Common myeloid progenitor, CD34-positive (primary cell): Measurements from ENCODE around the gene HEXD.
"Not testable (repeated sequence)": the region's sequence is repeated elsewhere in the genome, so short reads cannot be mapped to it uniquely, and the experiment has no call there.

Experiments used
- CTCF ChIA-PET: fragments of 350-600 bp; sonication (Branson Sonifier 250); formaldehyde crosslinking; loops from one replicate; lab custom pipeline; 2021; ENCODE audit warnings: antibody characterized with exemption; lab: Charles Lee
- POLR2A ChIA-PET: fragments of 350-600 bp; sonication (Branson Sonifier 250); formaldehyde crosslinking; loops from one replicate; lab custom pipeline; 2021; ENCODE audit warnings: antibody characterized with exemption; lab: Charles Lee
- DNase-seq, 3 donors: peaks; one replicate each; pipeline versions ENCODE4 v3.0.0 to v3.0.0-alpha.2; 2013
- H3K27ac ChIP-seq, 2 experiments: 1 replicate in 1 of 2; 2 replicates in 1 of 2; pipeline ENCODE4 v1.7.0; 2013; ENCODE audit warnings: inconsistent platforms in 2 of 2, low read length in 2 of 2, mild to moderate bottlenecking in 2 of 2, low read depth in 1 of 2, moderate library complexity in 1 of 2; ENCODE audit not compliant: severe bottlenecking in 2 of 2, insufficient read depth in 1 of 2, poor library complexity in 1 of 2
- H3K27me3 ChIP-seq, 5 experiments: replicated peaks in 2 of 5; 1 replicate in 3 of 5; 2 replicates in 2 of 5; pipeline versions ENCODE4 v1.6.1 to v1.7.0; 2013; ENCODE audit warnings: low read length in 4 of 5, mild to moderate bottlenecking in 2 of 5, moderate library complexity in 2 of 5, inconsistent platforms in 1 of 5; ENCODE audit not compliant: insufficient read depth in 5 of 5, control insufficient read depth in 4 of 5
- H3K36me3 ChIP-seq, 4 experiments: 1 replicate in 2 of 4; 2 replicates in 2 of 4; pipeline versions ENCODE4 v1.6.1 to v1.7.0; 2013; ENCODE audit warnings: low read length in 3 of 4, control low read depth in 1 of 4, mild to moderate bottlenecking in 1 of 4; ENCODE audit not compliant: control insufficient read depth in 4 of 4, insufficient read depth in 4 of 4
- H3K4me1 ChIP-seq, 4 experiments: 1 replicate in 3 of 4; 2 replicates in 1 of 4; pipeline versions ENCODE4 v1.6.1 to v1.7.1; 2013; ENCODE audit warnings: low read length in 3 of 4, mild to moderate bottlenecking in 3 of 4, control low read depth in 1 of 4, inconsistent platforms in 1 of 4, moderate library complexity in 1 of 4; ENCODE audit not compliant: control insufficient read depth in 4 of 4, insufficient read depth in 4 of 4; ENCODE audit errors: control extremely low read depth in 1 of 4
- H3K4me3 ChIP-seq, 7 experiments: 1 replicate in 4 of 7; 2 replicates in 3 of 7; pipeline versions ENCODE4 v1.5.1 to v1.7.0; 2013; ENCODE audit warnings: mild to moderate bottlenecking in 7 of 7, low read length in 6 of 7, moderate library complexity in 6 of 7, inconsistent platforms in 2 of 7, low read depth in 2 of 7, control low read depth in 1 of 7; ENCODE audit not compliant: insufficient read depth in 4 of 7, control insufficient read depth in 1 of 7; ENCODE audit errors: extremely low read depth in 1 of 7
- H3K9me3 ChIP-seq, 5 experiments: 1 replicate in 4 of 5; 2 replicates in 1 of 5; pipeline versions ENCODE4 v1.6.1 to v1.7.1; 2013; ENCODE audit warnings: low read length in 4 of 5, mild to moderate bottlenecking in 2 of 5, inconsistent platforms in 1 of 5, low read depth in 1 of 5, moderate library complexity in 1 of 5; ENCODE audit not compliant: control insufficient read depth in 4 of 5, insufficient read depth in 2 of 5; ENCODE audit errors: control extremely low read depth in 1 of 5
- WGBS: methylation state at CpG from one replicate; pipeline ENCODE4 v1.1.5; 2013; ENCODE audit not compliant: insufficient coverage; 5-methylcytosine and 5-hydroxymethylcytosine counted together

Gene HEXD

DNA sequence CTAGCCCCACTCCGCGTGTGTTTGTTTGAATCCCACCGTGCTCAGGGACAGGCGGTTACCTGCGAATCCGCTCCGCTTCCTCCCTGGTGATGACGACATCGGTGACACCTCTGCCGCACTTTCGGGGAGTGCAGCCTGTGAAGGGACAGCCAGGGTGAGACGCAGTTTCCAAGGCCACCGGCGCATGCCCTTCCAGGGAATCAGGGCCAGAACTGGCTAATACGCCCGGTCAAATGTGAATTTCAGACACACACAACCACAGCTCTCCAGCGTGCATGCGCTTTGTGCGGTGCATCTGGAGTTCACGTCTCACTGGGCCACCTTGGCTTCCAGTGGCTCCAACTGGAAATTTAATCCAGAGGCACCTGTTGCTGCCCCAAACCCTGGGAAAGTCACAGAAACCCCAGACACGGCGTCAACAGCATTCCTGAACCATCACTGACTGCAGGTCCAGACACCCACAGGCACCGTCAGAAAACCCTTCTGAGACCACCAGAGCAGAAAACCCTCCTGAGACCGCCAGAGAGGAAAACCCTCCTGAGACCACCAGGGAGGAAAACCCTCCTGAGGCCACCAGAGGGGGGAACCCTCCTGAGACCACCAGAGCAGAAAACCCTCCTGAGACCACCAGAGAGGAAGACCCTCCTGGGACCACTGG is 6.6 kb upstream of the HEXD start:
- no peaks in the 10 kb centered on the region for H3K9me3 ChIP-seq
- H3K4me3 ChIP-seq, result no peak overlapping the region
- H3K4me1 ChIP-seq, result peaks cover 0 to 14% (median 10%) of the 10 kb centered on the region in 4 experiments
- DNase-seq, result no peak
- no peak overlapping the region for H3K27ac ChIP-seq
- no peaks in the 10 kb centered on the region for H3K27me3 ChIP-seq
- ChIA-PET POLR2A (no interaction called here), CTCF (interaction anchor here (0.7 to 2.3 kb wide), 4 partner anchors 11 to 170 kb away, joined by 3 to 9 read pairs (median 4); no protein-coding TSS in a partner anchor)
- WGBS, result 95% methylated on average over 22 of the region's 24 CpGs
- H3K36me3 ChIP-seq, result peaks cover 7 to 18% (median 9%) of the 10 kb centered on the region in 4 experiments

DNA sequence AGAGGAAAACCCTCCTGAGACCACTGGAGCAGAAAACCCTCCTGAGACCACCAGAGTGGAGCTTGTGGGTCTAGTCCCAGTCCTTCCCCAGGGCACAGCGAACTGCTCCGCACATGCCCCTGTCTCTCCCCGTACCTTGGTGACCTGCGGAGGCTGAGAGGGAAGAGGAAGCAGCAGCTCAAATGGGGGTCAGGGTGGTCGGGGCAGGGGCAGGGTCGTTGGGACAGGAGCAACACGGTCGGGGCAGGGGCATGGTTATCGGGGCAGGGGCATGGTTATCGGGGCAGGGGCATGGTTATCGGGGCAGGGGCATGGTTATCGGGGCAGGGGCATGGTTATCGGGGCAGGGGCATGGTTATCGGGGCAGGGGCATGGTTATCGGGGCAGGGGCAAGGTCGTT is 6.1 kb upstream of the HEXD start:
- Histone ChIP-seq H3K4me1 (peaks cover 0 to 14% (median 9%) of the 10 kb centered on the region in 4 experiments), H3K36me3 (peaks cover 7 to 18% (median 9%) of the 10 kb centered on the region in 4 experiments)
- H3K4me3 ChIP-seq, H3K27me3 ChIP-seq, POLR2A ChIA-PET, CTCF ChIA-PET, H3K9me3 ChIP-seq, DNase-seq, H3K27ac ChIP-seq: not testable (repeated sequence)
- 97% methylated on average over 7 of the region's 16 CpGs for WGBS

GRCh38 chr17:82412535-82413520 is 5.3 kb upstream of the HEXD start:
- Histone ChIP-seq H3K27ac (no peak overlapping the region), H3K4me3 (no peak overlapping the region), H3K4me1 (peaks cover 3 to 11% (median 7%) of the 10 kb centered on the region in 4 experiments), H3K27me3 (no peaks in the 10 kb centered on the region), H3K9me3 (no peaks in the 10 kb centered on the region), H3K36me3 (peaks cover 7 to 18% (median 9%) of the 10 kb centered on the region in 4 experiments)
- WGBS, result 93% methylated on average over 21 of the region's 29 CpGs
- ChIA-PET POLR2A (no interaction called here), CTCF (interaction anchor here (0.6 to 2.7 kb wide), 6 partner anchors 11 to 62 kb away, joined by 3 to 9 read pairs (median 4); partner anchors contain the start of gene UTS2R)
- DNase-seq, result no peak

DNA sequence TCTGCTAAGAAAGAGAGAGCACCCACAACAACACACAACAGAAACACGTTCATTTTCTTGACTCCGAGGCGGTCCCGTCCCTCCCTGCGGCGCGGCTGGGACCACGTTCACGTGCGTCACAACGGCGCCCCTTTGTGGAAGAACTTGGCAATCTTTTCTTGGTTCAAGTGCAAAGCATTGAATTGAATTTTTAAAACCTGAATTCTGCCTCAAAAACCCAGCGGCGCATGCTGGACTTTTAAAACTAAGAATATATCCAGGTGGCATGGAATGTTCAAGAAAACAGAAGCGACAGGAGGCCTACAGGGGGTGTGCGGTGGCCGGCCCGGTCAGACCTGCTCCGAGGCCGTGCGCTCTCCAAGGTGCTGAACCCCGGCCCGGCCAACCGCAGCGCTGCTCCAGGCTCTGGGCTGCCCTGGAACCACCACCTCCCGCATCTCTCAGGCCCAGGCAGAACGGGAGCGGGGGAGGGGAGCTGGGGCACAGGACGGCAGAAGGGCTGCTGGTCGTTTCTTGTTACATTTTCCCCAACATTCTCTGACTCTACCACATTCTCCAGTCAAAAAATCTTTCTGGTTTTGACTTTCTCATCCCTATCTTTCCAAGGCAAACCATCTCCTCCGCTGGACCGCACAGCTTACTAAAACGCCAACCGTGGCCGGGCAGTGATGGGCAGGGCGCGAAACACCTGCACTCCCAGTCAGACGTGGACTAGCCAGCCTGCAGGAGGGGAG is 3.4 kb upstream of the HEXD start:
- 22% methylated on average over 32 of the region's 38 CpGs for WGBS
- DNase-seq, result peak; percentile 75 to 87 (median 84)
- POLR2A ChIA-PET, result no interaction called here
- H3K4me3 ChIP-seq, result peak overlapping the region in 2 of 7 experiments; percentile 14 to 58
- H3K27ac ChIP-seq, result no peak overlapping the region
- H3K9me3 ChIP-seq, result no peaks in the 10 kb centered on the region
- CTCF ChIA-PET, result interaction anchor here (0.8 to 2.7 kb wide), 7 partner anchors 13 to 69 kb away, joined by 3 to 9 read pairs (median 4); partner anchors contain the start of gene UTS2R
- no peaks in the 10 kb centered on the region for H3K27me3 ChIP-seq
- peaks cover 11 to 23% (median 14%) of the 10 kb centered on the region in 4 experiments for H3K4me1 ChIP-seq
- peaks cover 4 to 9% (median 8%) of the 10 kb centered on the region in 4 experiments for H3K36me3 ChIP-seq

DNA sequence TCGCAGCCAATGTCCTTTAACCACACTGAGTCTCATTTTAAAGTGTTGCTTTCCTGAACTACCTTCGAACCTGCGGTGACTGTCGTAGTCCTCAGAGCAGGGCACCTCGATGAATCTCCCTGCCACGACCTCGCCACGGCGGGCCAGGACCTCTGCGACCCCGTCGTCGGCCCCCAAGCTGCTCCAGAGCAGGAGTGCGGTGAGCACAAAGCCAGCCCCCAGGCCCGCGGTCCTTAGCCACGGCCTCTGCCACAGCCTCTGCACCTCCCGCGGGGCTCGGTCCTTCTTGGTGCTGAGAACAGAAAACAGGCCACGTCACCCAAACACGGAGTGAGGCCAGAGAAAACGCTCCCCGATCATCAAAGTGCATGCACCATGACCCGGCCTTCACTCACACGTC is 2.8 kb upstream of the HEXD start:
- DNase-seq, result no peak
- CTCF ChIA-PET, result interaction anchor here (0.8 to 2.7 kb wide), 3 partner anchors 17 to 69 kb away, joined by 3 to 9 read pairs (median 3); no protein-coding TSS in a partner anchor
- POLR2A ChIA-PET, result no interaction called here
- 98% methylated on average over 19 of the region's 26 CpGs for WGBS
- Histone ChIP-seq H3K9me3 (no peaks in the 10 kb centered on the region), H3K36me3 (peaks cover 4 to 9% (median 8%) of the 10 kb centered on the region in 4 experiments), H3K4me3 (no peak overlapping the region), H3K4me1 (peaks cover 13 to 29% (median 18%) of the 10 kb centered on the region in 4 experiments), H3K27me3 (no peaks in the 10 kb centered on the region), H3K27ac (no peak overlapping the region)

DNA sequence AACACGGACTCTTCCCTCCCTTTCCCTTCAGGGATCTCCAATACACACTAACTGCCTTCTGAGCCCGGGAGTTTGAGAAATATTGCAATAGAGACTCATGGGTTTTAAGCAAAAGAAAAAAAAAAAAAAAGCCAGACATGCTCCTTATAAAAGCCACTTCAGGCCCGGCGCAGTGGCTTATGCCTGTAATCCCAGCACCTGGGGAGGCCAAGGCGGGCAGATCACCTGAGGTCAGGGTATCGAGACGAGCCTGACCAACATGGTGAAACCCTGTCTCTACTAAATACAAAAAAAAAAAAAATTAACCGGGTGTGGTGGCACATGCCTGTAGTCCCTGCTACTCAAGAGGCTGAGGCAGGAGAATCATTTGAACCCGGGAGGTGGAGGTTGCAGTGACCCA is 2.4 kb upstream of the HEXD start:
- ChIA-PET POLR2A (no interaction called here), CTCF (interaction anchor here (0.7 to 2.8 kb wide), 4 partner anchors 34 to 83 kb away, joined by 3 to 22 read pairs (median 3); no protein-coding TSS in a partner anchor)
- no peak overlapping the region for H3K27ac ChIP-seq

More for the DNA sequence above, 2.4 kb upstream of the HEXD start:
- Histone ChIP-seq H3K4me3 (no peak overlapping the region), H3K9me3 (no peaks in the 10 kb centered on the region), H3K36me3 (peaks cover 4 to 10% (median 8%) of the 10 kb centered on the region in 4 experiments), H3K27me3 (no peaks in the 10 kb centered on the region), H3K4me1 (peaks cover 13 to 29% (median 18%) of the 10 kb centered on the region in 4 experiments)
- no peak for DNase-seq
- 97% methylated on average over 5 of the region's 9 CpGs for WGBS
